Inferior parietal cortex (tissue), 1 donor: ENCODE results near the gene CHI3L2.

Experiments
- DNase-seq: peaks from one replicate; pipeline ENCODE4 v3.0.0-alpha.2; 2016; ENCODE audit errors: extremely low spot score

Gene CHI3L2

DNA sequence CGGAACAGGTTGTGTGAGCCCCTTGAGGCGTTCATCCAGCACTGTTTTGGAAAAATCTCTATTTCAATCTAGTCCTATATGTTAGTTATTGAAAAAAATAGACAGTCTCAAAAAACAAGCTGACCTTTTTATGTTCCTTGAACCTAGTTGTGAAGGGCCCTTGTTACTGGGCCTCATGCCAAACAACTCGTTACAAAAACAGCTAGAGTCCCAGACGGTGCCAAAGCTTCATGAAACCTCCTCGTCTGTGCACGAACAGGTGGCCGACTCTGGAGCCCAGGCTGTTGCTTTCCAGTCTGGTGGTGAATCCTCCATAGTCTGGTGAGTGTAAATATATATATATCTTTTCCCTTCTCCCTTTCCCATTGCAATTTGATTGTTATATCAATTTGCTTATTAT, 63.1 kb downstream of the CHI3L2 start, which contains the start of gene CHIA:
Gene CHIA, plus strand, starts transcription at position 222 of the 400 bp plus-strand sequence. CDS start 19,617 bp downstream, outside the sequence.
- DNase-seq = no peak
